HCT116 (cell line): ENCODE results near the gene LAMP1. TPM values are rescaled to one million over a fixed set of nuclear protein-coding genes. Genes with fewer than 3 reads are reported as not detected.

Experiments
- ATAC-seq: fragments of 200-7000 bp; cut with Tn5 transposase; 2 replicates; pipeline ENCODE4 v1.9.1; 2020; ENCODE audit warnings: mild to moderate bottlenecking, moderate library complexity
- BruUV-seq: library from RNA; stranded (reverse); fragments of 400-500 nt; replicated peaks from 2 replicates; lab custom pipeline; 2021; lab: Mats Ljungman, UMichigan
- CTCF ChIA-PET: fragments of 300-600 bp; sonication (Branson Sonifier 250); formaldehyde crosslinking; loops from one replicate; lab custom pipeline; 2021; ENCODE audit warnings: antibody characterized with exemption; lab: Charles Lee
- POLR2A ChIA-PET: fragments of 300-600, 350-600 bp; sonication (Branson Sonifier 250); formaldehyde crosslinking; loops from one replicate; lab custom pipeline; 2021; ENCODE audit warnings: antibody characterized with exemption; lab: Charles Lee
- RAD21 ChIA-PET, 2 experiments: fragments of 300-600 bp; sonication (Branson Sonifier 250); formaldehyde crosslinking; loops; one replicate each; lab custom pipeline; 2023; ENCODE audit warnings: low total read pairs in 2 of 2; ENCODE audit not compliant: uncharacterized antibody in 2 of 2, unreplicated experiment in 2 of 2, low non-redundant PET in 1 of 2; lab: Charles Lee
- DNase-seq: peaks from one replicate; pipeline ENCODE4 v3.0.0-alpha.2; 2010; ENCODE audit warnings: low read depth, low spot score
- H2AFZ ChIP-seq: fragments of 200-600 bp; shearing (Covaris generic), sonication (generic); 2 replicates; pipeline ENCODE4 v1.6.1; 2017; ENCODE audit warnings: low read depth, mixed run types, mixed read lengths, antibody characterized with exemption, low read length; ENCODE audit not compliant: poor library complexity, severe bottlenecking
- H3K27ac ChIP-seq: 2 replicates; pipeline ENCODE4 v1.5.1; 2012; ENCODE audit warnings: low read depth, low read length
- H3K27me3 ChIP-seq: fragments of 200-600 bp; sonication (generic); 2 replicates; pipeline ENCODE4 v1.6.1; 2016; ENCODE audit warnings: mixed run types, low read length, mixed read lengths; ENCODE audit not compliant: insufficient read depth
- H3K36me3 ChIP-seq, 2 experiments: fragments of 200-500 bp in 1 of 2; fragments of 200-600 bp in 1 of 2; sonication (Bioruptor generic) in 1 of 2; sonication (generic) in 1 of 2; 2 replicates each; pipeline versions ENCODE4 v1.5.1 to v1.6.1; 2014 to 2016; ENCODE audit warnings: low read length in 2 of 2, inconsistent platforms in 1 of 2, mixed read lengths in 1 of 2, mixed run types in 1 of 2; ENCODE audit not compliant: insufficient read depth in 2 of 2, control insufficient read depth in 1 of 2
- H3K4me1 ChIP-seq, 2 experiments: fragments of 200-600 bp in 1 of 2; sonication (generic) in 1 of 2; 2 replicates each; pipeline versions ENCODE4 v1.5.1 to v1.6.1; 2012 to 2017; ENCODE audit warnings: low read length in 2 of 2, inconsistent platforms in 1 of 2, mild to moderate bottlenecking in 1 of 2, mixed read lengths in 1 of 2, mixed run types in 1 of 2, moderate library complexity in 1 of 2; ENCODE audit not compliant: insufficient read depth in 2 of 2, control insufficient read depth in 1 of 2
- H3K4me2 ChIP-seq: fragments of 200-600 bp; sonication (generic); 2 replicates; pipeline ENCODE4 v1.6.1; 2017; ENCODE audit warnings: mixed run types, low read length, mixed read lengths
- H3K4me3 ChIP-seq, 2 experiments: fragments of 200-600 bp in 1 of 2; sonication (generic) in 1 of 2; replicated peaks in 1 of 2; 2 replicates each; pipeline ENCODE4 v1.5.1; 2011 to 2016; ENCODE audit warnings: low read length in 2 of 2, control low read depth in 1 of 2, low read depth in 1 of 2, mild to moderate bottlenecking in 1 of 2, mixed read lengths in 1 of 2, mixed run types in 1 of 2
- H3K79me2 ChIP-seq: fragments of 200-600 bp; sonication (generic); 2 replicates; pipeline ENCODE4 v1.6.1; 2017; ENCODE audit warnings: mild to moderate bottlenecking, mixed run types, low read length, moderate library complexity, mixed read lengths; ENCODE audit not compliant: insufficient read depth
- H3K9ac ChIP-seq: fragments of 200-600 bp; sonication (generic); 2 replicates; pipeline ENCODE4 v1.6.1; 2016; ENCODE audit warnings: low read length, mixed read lengths
- H3K9me2 ChIP-seq: fragments of 200-600 bp; sonication (generic), shearing (Covaris generic); 2 replicates; pipeline ENCODE4 v1.6.1; 2017; ENCODE audit warnings: mixed run types, mild to moderate bottlenecking, moderate library complexity; ENCODE audit not compliant: insufficient read depth
- H3K9me3 ChIP-seq, 2 experiments: fragments of 200-500 bp in 1 of 2; fragments of 200-600 bp in 1 of 2; sonication (Bioruptor generic) in 1 of 2; sonication (generic) in 1 of 2; 2 replicates each; pipeline ENCODE4 v1.6.1; 2014 to 2017; ENCODE audit warnings: low read length in 2 of 2, mixed read lengths in 2 of 2, inconsistent platforms in 1 of 2, low read depth in 1 of 2, mild to moderate bottlenecking in 1 of 2, mixed run types in 1 of 2, moderate library complexity in 1 of 2; ENCODE audit not compliant: control insufficient read depth in 1 of 2, insufficient read depth in 1 of 2
- H4K20me1 ChIP-seq: fragments of 200-600 bp; sonication (generic), shearing (Covaris generic); 2 replicates; pipeline ENCODE4 v1.6.1; 2017; ENCODE audit warnings: mixed run types, mild to moderate bottlenecking, moderate library complexity; ENCODE audit not compliant: insufficient read depth
- ATF3 ChIP-seq: IDR thresholded peaks from 2 replicates; pipeline ENCODE4 v1.6.1; 2012
- CBX3 ChIP-seq: IDR thresholded peaks from 2 replicates; pipeline ENCODE4 v1.6.1; 2012; ENCODE audit warnings: low read depth
- CEBPB ChIP-seq: IDR thresholded peaks from 2 replicates; pipeline ENCODE4 v1.6.1; 2012; ENCODE audit warnings: low read depth
- CTCF ChIP-seq, 3 experiments: fragments of 200-600 bp in 1 of 3; sonication (generic) in 1 of 3; IDR thresholded peaks in 2 of 3; conservative IDR thresholded peaks in 1 of 3; 2 replicates each; pipeline ENCODE4 v1.5.1; 2012 to 2017; ENCODE audit warnings: low read depth in 2 of 3, low read length in 2 of 3, antibody characterized with exemption in 1 of 3, borderline replicate concordance in 1 of 3, control low read depth in 1 of 3, mild to moderate bottlenecking in 1 of 3, mixed read lengths in 1 of 3, mixed run types in 1 of 3, moderate library complexity in 1 of 3; ENCODE audit not compliant: insufficient read depth in 1 of 3
- EGR1 ChIP-seq: IDR thresholded peaks from 2 replicates; pipeline ENCODE4 v1.6.1; 2012; ENCODE audit warnings: low read depth
- ELF1 ChIP-seq: IDR thresholded peaks from 2 replicates; pipeline ENCODE4 v1.6.1; 2012; ENCODE audit warnings: low read depth, borderline replicate concordance
- EZH2phosphoT487 ChIP-seq: fragments of 200-600 bp; IDR thresholded peaks from 2 replicates; pipeline ENCODE4 v1.6.1; 2018; ENCODE audit warnings: antibody characterized with exemption, borderline replicate concordance
- JUND ChIP-seq: IDR thresholded peaks from 2 replicates; pipeline ENCODE4 v1.6.1; 2012
- MAX ChIP-seq: IDR thresholded peaks from 2 replicates; pipeline ENCODE4 v1.6.1; 2012
- POLR2A ChIP-seq: IDR thresholded peaks from 2 replicates; pipeline ENCODE4 v1.7.0; 2011; ENCODE audit warnings: borderline replicate concordance; ENCODE audit not compliant: insufficient read depth, insufficient read length; ENCODE audit errors: extremely low read depth
- POLR2AphosphoS5 ChIP-seq: IDR thresholded peaks from 2 replicates; pipeline ENCODE4 v1.6.1; 2011; ENCODE audit warnings: mild to moderate bottlenecking, low read depth, low read length, moderate library complexity
- RAD21 ChIP-seq: IDR thresholded peaks from 2 replicates; pipeline ENCODE4 v1.6.1; 2012; ENCODE audit warnings: low read depth, mild to moderate bottlenecking
- SIN3A ChIP-seq: IDR thresholded peaks from 2 replicates; pipeline ENCODE4 v1.6.1; 2012; ENCODE audit warnings: low read depth
- SP1 ChIP-seq: IDR thresholded peaks from 2 replicates; pipeline ENCODE4 v1.6.1; 2012; ENCODE audit warnings: low read depth
- TCF7L2 ChIP-seq: IDR thresholded peaks from 2 replicates; pipeline ENCODE4 v1.7.0; 2011; ENCODE audit warnings: borderline replicate concordance, inconsistent platforms; ENCODE audit not compliant: insufficient read depth, insufficient read length; ENCODE audit errors: extremely low read depth
- YY1 ChIP-seq: IDR thresholded peaks from 2 replicates; pipeline ENCODE4 v1.6.1; 2011; ENCODE audit warnings: low read length, low read depth, moderate library complexity, mild to moderate bottlenecking; ENCODE audit not compliant: insufficient replicate concordance; ENCODE audit errors: extremely low read depth
- ZFX ChIP-seq: fragments of 450-650 bp; IDR thresholded peaks from 2 replicates; pipeline ENCODE4 v1.6.1; 2017
- ZNF274 ChIP-seq: fragments of 200-500 bp; sonication (Bioruptor generic); IDR thresholded peaks from 2 replicates; pipeline ENCODE4 v1.6.1; 2014; ENCODE audit warnings: mild to moderate bottlenecking, low read depth, low read length, inconsistent platforms
- intact Hi-C: fragments of 100-400 bp; cut with micrococcal nuclease; formaldehyde crosslinking; loops from 2 replicates; pipeline ENCODE4 v1.10.0; 2022
- total RNA-seq: library from RNA; stranded (reverse); gene quantifications from one replicate; pipeline ENCODE4 v1.2.1, GENCODE V29; 2021; ENCODE audit not compliant: unreplicated experiment

The LAMP1 gene
- total RNA-seq, 1 experiment from 2014 or later = 158 TPM

- TF ChIP-seq ELF1 (no peak), JUND (no peak), CEBPB (no peak), POLR2A (no peak), YY1 (no peak), RAD21 (no peak), MAX (no peak)
Observed at GRCh38 chr13:113283904-113284303, 13.1 kb upstream of the LAMP1 start (continued).

- TF ChIP-seq ZNF274 (no peak), CTCF (IDR thresholded peaks at IDR 0.05 in 2 of 3, conservative IDR thresholded peaks at IDR 0.05 in 1 of 3; ENCODE audit: borderline replicate concordance in 1 of 3, insufficient read depth in 1 of 3, low read depth in 2 of 3, low read length in 2 of 3) (no peak), JUND (no peak), ZFX (no peak), ATF3 (no peak), CEBPB (no peak), YY1 (no peak), SIN3A (no peak), SP1 (no peak), EZH2phosphoT487 (no peak), CBX3 (no peak), POLR2AphosphoS5 (no peak), ELF1 (no peak), EGR1 (no peak), TCF7L2 (no peak), MAX (no peak)
- ChIA-PET POLR2A (no interaction called here), RAD21 (no interaction called here), CTCF (no interaction called here)
- H2AFZ ChIP-seq = no peak overlapping the region
- no peaks in the 10 kb centered on the region for H3K36me3 ChIP-seq
- no peaks in the 10 kb centered on the region for H3K79me2 ChIP-seq
- BruUV-seq = no TSS peak
- H3K9me3 ChIP-seq = no peaks in the 10 kb centered on the region
- no peak overlapping the region for H3K4me3 ChIP-seq
- peaks cover 8% of the 10 kb centered on the region; the same call in 1 of the 2 replicates for H3K27me3 ChIP-seq
- DNase-seq = no peak
- no peak overlapping the region for H3K4me2 ChIP-seq
- H3K27ac ChIP-seq = no peak overlapping the region
- no peaks in the 10 kb centered on the region for H4K20me1 ChIP-seq
- H3K4me1 ChIP-seq = peaks cover 6 to 13% of the 10 kb centered on the region in 2 experiments; a peak in 3 of 4 replicates
- H3K9ac ChIP-seq = no peak overlapping the region
- H3K9me2 ChIP-seq = no peaks in the 10 kb centered on the region
- intact Hi-C loops = no loop called here
- no peak for ATAC-seq
Observed at GRCh38 chr13:113288880-113289279, 8.2 kb upstream of the LAMP1 start.
